HG03139 (cell line): ENCODE measurements around the gene SLC40A1.

Experiments
- ATAC-seq: cut with Tn5 transposase; IDR thresholded peaks from one replicate; pipeline ENCODE4 v1.9.1; 2021; ENCODE audit not compliant: unreplicated experiment

The SLC40A1 gene

GRCh38 chr2:189517847-189518535 is 62.6 kb downstream of the SLC40A1 start:
- no peak for ATAC-seq

- ATAC-seq = no peak
Measured at GRCh38 chr2:189516546-189516945, 64.0 kb downstream of the SLC40A1 start.

GRCh38 chr2:189515264-189515663 is 65.3 kb downstream of the SLC40A1 start:
- no peak for ATAC-seq

GRCh38 chr2:189514104-189514503 is 66.5 kb downstream of the SLC40A1 start:
- ATAC-seq = no peak

- no peak for ATAC-seq
Measured at GRCh38 chr2:189512879-189513278, 67.7 kb downstream of the SLC40A1 start.

GRCh38 chr2:189511960-189512319 is 68.6 kb downstream of the SLC40A1 start:
- no peak for ATAC-seq

GRCh38 chr2:189511210-189511959 is 69.2 kb downstream of the SLC40A1 start:
- no peak for ATAC-seq
